PC-9 (cell line): ENCODE measurements around the gene TBC1D22A.

Source experiments
- CTCF ChIP-seq: fragments of 200-600 bp; sonication (generic); conservative IDR thresholded peaks from 2 replicates; pipeline ENCODE4 v1.6.1; 2017; ENCODE audit warnings: mixed run types, antibody characterized with exemption, mild to moderate bottlenecking, moderate library complexity
- EZH2 ChIP-seq: fragments of 200-600 bp; sonication (generic); IDR thresholded peaks from 2 replicates; pipeline ENCODE4 v1.8.0; 2017; ENCODE audit warnings: antibody characterized with exemption, low read depth

GRCh38 chr22:47153854-47154525 is 391.5 kb downstream of the TBC1D22A start:
- TF ChIP-seq EZH2 (no peak), CTCF (no peak)
